ENCODE data around the gene USP15. TPM values are rescaled to one million over a fixed set of nuclear protein-coding genes. Genes with fewer than 3 reads are reported as not detected.

The USP15 gene
- polyA plus RNA-seq, 1 donor (not counting 4 experiments of a cell fraction or from before 2014, with no cell fraction given) = 66.5 TPM

DNA sequence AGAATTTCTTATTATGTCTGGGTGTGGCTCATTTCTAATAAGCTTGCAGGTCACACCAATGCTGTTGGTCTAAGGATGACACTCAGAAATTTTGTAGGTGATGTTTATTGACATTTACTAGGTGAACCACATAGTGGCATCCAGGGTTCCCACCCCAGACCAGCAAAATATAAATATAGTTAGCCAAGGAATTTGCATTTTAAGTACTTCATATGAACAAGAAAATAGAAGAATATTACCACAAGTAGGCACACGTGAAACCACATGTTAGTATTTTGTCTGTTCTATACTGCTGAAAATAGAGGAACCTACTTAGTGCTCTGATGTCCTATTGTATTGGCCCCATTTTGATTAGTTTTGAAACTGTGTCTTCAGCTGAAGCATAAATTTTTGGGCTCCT lies 71.1 kb downstream of the USP15 start:
- H3K27me3 ChIP-seq (ENCODE audit: control insufficient read depth, extremely low read depth, insufficient read depth, low read length) = no peaks in the 10 kb centered on the region
- FAIRE-seq (no peak), DNase-seq (ENCODE audit: low read depth, low spot score) (no peak)
- TF ChIP-seq EZH2 (IDR thresholded peaks at IDR 0.05; ENCODE audit: low read length) = no peak
- TF ChIP-seq, protein P1, sequence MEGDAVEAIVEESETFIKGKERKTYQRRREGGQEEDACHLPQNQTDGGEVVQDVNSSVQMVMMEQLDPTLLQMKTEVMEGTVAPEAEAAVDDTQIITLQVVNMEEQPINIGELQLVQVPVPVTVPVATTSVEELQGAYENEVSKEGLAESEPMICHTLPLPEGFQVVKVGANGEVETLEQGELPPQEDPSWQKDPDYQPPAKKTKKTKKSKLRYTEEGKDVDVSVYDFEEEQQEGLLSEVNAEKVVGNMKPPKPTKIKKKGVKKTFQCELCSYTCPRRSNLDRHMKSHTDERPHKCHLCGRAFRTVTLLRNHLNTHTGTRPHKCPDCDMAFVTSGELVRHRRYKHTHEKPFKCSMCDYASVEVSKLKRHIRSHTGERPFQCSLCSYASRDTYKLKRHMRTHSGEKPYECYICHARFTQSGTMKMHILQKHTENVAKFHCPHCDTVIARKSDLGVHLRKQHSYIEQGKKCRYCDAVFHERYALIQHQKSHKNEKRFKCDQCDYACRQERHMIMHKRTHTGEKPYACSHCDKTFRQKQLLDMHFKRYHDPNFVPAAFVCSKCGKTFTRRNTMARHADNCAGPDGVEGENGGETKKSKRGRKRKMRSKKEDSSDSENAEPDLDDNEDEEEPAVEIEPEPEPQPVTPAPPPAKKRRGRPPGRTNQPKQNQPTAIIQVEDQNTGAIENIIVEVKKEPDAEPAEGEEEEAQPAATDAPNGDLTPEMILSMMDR (optimal IDR thresholded peaks at IDR 0.05 in 1 of 3, IDR thresholded peaks at IDR 0.05 in 1 of 3, conservative IDR thresholded peaks at IDR 0.05 in 1 of 3; ENCODE audit: extremely low read depth in 1 of 3, insufficient read depth in 2 of 3, low read length in 3 of 3) = no peak
- no peak overlapping the region for H3K4me2 ChIP-seq (ENCODE audit: control insufficient read depth, extremely low read depth, insufficient read depth, low read depth, low read length)
- peaks cover 0 to 4% of the 10 kb centered on the region in 2 experiments for H3K36me3 ChIP-seq (ENCODE audit: control insufficient read depth in 2 of 2, extremely low read depth in 1 of 2, insufficient read depth in 2 of 2, low read length in 2 of 2)
- peaks cover 1% of the 10 kb centered on the region for H3K79me2 ChIP-seq (ENCODE audit: control insufficient read depth, insufficient read depth, low read length)
- H3K9ac ChIP-seq (ENCODE audit: control insufficient read depth, extremely low read depth, insufficient read depth, low read length) = no peak overlapping the region
- no peak overlapping the region for H3K27ac ChIP-seq (ENCODE audit: control insufficient read depth, insufficient read depth, low read length)
- no peaks in the 10 kb centered on the region for H3K4me1 ChIP-seq (ENCODE audit: control insufficient read depth, extremely low read depth, insufficient read depth, low read length)
- H3K9me1 ChIP-seq (ENCODE audit: control insufficient read depth, extremely low read depth, insufficient read depth, low read length) = no peaks in the 10 kb centered on the region
- no peaks in the 10 kb centered on the region for H3K9me3 ChIP-seq (ENCODE audit: control insufficient read depth, low read depth, low read length)
- dilution Hi-C loops (cut with MboI; ENCODE audit: extremely low pct_ligation_motif_present, low sequenced_read_pairs) = no loop called here
- no peaks in the 10 kb centered on the region for H4K20me1 ChIP-seq (ENCODE audit: control insufficient read depth, extremely low read depth, insufficient read depth, low read length)
- no peak overlapping the region for H2AFZ ChIP-seq (ENCODE audit: control insufficient read depth, low read length)
- no peak overlapping the region for H3K4me3 ChIP-seq (ENCODE audit: control insufficient read depth in 2 of 3, extremely low read depth in 1 of 3, insufficient read depth in 2 of 3, low read depth in 1 of 3, low read length in 3 of 3)

DNA sequence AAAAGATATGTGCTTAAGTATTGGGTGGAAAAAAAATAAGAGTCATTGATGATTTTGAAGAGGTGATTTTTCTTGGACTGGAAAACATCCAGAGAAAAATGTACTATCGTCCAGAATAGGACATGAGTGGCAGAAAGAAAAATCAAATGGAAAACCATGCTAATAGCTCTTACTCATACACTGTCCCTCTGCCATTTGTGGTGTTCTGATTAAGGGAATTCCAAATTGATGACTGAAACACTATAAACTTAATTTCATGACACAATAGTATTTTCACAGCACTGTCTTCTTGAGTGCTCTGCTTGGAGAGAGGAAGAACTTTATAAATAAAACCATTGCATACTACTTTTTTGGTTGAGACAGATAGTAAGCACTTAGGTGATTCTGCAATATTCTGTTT lies 72.4 kb downstream of the USP15 start:
- FAIRE-seq (no peak), DNase-seq (ENCODE audit: low read depth, low spot score) (no peak)
- TF ChIP-seq, protein P1 (optimal IDR thresholded peaks at IDR 0.05 in 1 of 3, IDR thresholded peaks at IDR 0.05 in 1 of 3, conservative IDR thresholded peaks at IDR 0.05 in 1 of 3; ENCODE audit: extremely low read depth in 1 of 3, insufficient read depth in 2 of 3, low read length in 3 of 3) = no peak
- TF ChIP-seq EZH2 (IDR thresholded peaks at IDR 0.05; ENCODE audit: low read length) = no peak
- Histone ChIP-seq H3K9me1 (ENCODE audit: control insufficient read depth, extremely low read depth, insufficient read depth, low read length) (no peaks in the 10 kb centered on the region), H3K36me3 (ENCODE audit: control insufficient read depth in 2 of 2, extremely low read depth in 1 of 2, insufficient read depth in 2 of 2, low read length in 2 of 2) (peaks cover 0 to 6% of the 10 kb centered on the region in 2 experiments), H3K27me3 (ENCODE audit: control insufficient read depth, extremely low read depth, insufficient read depth, low read length) (no peaks in the 10 kb centered on the region), H2AFZ (ENCODE audit: control insufficient read depth, low read length) (no peak overlapping the region), H3K4me2 (ENCODE audit: control insufficient read depth, extremely low read depth, insufficient read depth, low read depth, low read length) (no peak overlapping the region), H3K4me1 (ENCODE audit: control insufficient read depth, extremely low read depth, insufficient read depth, low read length) (no peaks in the 10 kb centered on the region), H3K27ac (ENCODE audit: control insufficient read depth, insufficient read depth, low read length) (no peak overlapping the region), H4K20me1 (ENCODE audit: control insufficient read depth, extremely low read depth, insufficient read depth, low read length) (no peaks in the 10 kb centered on the region), H3K4me3 (ENCODE audit: control insufficient read depth in 2 of 3, extremely low read depth in 1 of 3, insufficient read depth in 2 of 3, low read depth in 1 of 3, low read length in 3 of 3) (no peak overlapping the region), H3K9me3 (ENCODE audit: control insufficient read depth, low read depth, low read length) (no peaks in the 10 kb centered on the region), H3K9ac (ENCODE audit: control insufficient read depth, extremely low read depth, insufficient read depth, low read length) (no peak overlapping the region), H3K79me2 (ENCODE audit: control insufficient read depth, insufficient read depth, low read length) (peaks cover 5% of the 10 kb centered on the region)
- dilution Hi-C loops (cut with MboI; ENCODE audit: extremely low pct_ligation_motif_present, low sequenced_read_pairs) = no loop called here
